ENCODE measurements around the gene TWSG1.

Gene TWSG1

GRCh38 chr18:9418047-9418690 is 83.6 kb downstream of the TWSG1 start:
- no peaks in the 10 kb centered on the region for H3K4me1 ChIP-seq (ENCODE audit: insufficient read depth, low read length, poor library complexity, severe bottlenecking)
- TF ChIP-seq CTCF (conservative IDR thresholded peaks at IDR 0.05; ENCODE audit: low read length) (no peak), EZH2phosphoT487 (IDR thresholded peaks at IDR 0.05; ENCODE audit: borderline replicate concordance) (no peak)
- no peaks in the 10 kb centered on the region for H3K9me2 ChIP-seq (replicated peaks; ENCODE audit: low read depth, low read length)
- no peaks in the 10 kb centered on the region for H3K27me3 ChIP-seq (ENCODE audit: insufficient read depth, low read length, poor library complexity, severe bottlenecking)
- H3K4me3 ChIP-seq (ENCODE audit: low read length, poor library complexity, severe bottlenecking), result no peak overlapping the region
- H4K20me1 ChIP-seq (ENCODE audit: insufficient read depth, low read length, poor library complexity, severe bottlenecking), result no peaks in the 10 kb centered on the region
- no peak overlapping the region for H2AFZ ChIP-seq (ENCODE audit: low read length)
- H3F3A ChIP-seq (ENCODE audit: low read depth), result no peaks in the 10 kb centered on the region
- H3K9ac ChIP-seq (ENCODE audit: low read depth, low read length, poor library complexity, severe bottlenecking), result no peak overlapping the region
- no peak overlapping the region for H3K4me2 ChIP-seq (ENCODE audit: low read depth, low read length, poor library complexity, severe bottlenecking)
- H3K79me2 ChIP-seq (ENCODE audit: insufficient read depth, low read length), result no peaks in the 10 kb centered on the region
- H3K36me3 ChIP-seq (ENCODE audit: insufficient read depth, low read length), result no peaks in the 10 kb centered on the region
- no peaks in the 10 kb centered on the region for H3K9me3 ChIP-seq (ENCODE audit: insufficient read depth, low read depth, low read length)

- no peak overlapping the region for H3K4me3 ChIP-seq (ENCODE audit: low read length, poor library complexity, severe bottlenecking)
- no peaks in the 10 kb centered on the region for H3K4me1 ChIP-seq (ENCODE audit: insufficient read depth, low read length, poor library complexity, severe bottlenecking)
- no peaks in the 10 kb centered on the region for H3K27me3 ChIP-seq (ENCODE audit: insufficient read depth, low read length, poor library complexity, severe bottlenecking)
- no peaks in the 10 kb centered on the region for H3K9me3 ChIP-seq (ENCODE audit: insufficient read depth, low read depth, low read length)
- no peak overlapping the region for H3K4me2 ChIP-seq (ENCODE audit: low read depth, low read length, poor library complexity, severe bottlenecking)
- no peaks in the 10 kb centered on the region for H3F3A ChIP-seq (ENCODE audit: low read depth)
- no peak overlapping the region for H3K9ac ChIP-seq (ENCODE audit: low read depth, low read length, poor library complexity, severe bottlenecking)
- no peaks in the 10 kb centered on the region for H3K9me2 ChIP-seq (replicated peaks; ENCODE audit: low read depth, low read length)
- no peaks in the 10 kb centered on the region for H3K36me3 ChIP-seq (ENCODE audit: insufficient read depth, low read length)
- no peaks in the 10 kb centered on the region for H3K79me2 ChIP-seq (ENCODE audit: insufficient read depth, low read length)
- TF ChIP-seq EZH2phosphoT487 (IDR thresholded peaks at IDR 0.05; ENCODE audit: borderline replicate concordance) (no peak), CTCF (conservative IDR thresholded peaks at IDR 0.05; ENCODE audit: low read length) (no peak)
- H4K20me1 ChIP-seq (ENCODE audit: insufficient read depth, low read length, poor library complexity, severe bottlenecking), result no peaks in the 10 kb centered on the region
- H2AFZ ChIP-seq (ENCODE audit: low read length), result no peak overlapping the region
These were observed 85.5 kb downstream of the TWSG1 start for GRCh38 chr18:9419956-9420631.

- Histone ChIP-seq H2AFZ (ENCODE audit: low read length) (no peak overlapping the region), H3K4me1 (ENCODE audit: insufficient read depth, low read length, poor library complexity, severe bottlenecking) (no peaks in the 10 kb centered on the region), H3K9ac (ENCODE audit: low read depth, low read length, poor library complexity, severe bottlenecking) (no peak overlapping the region), H3K9me2 (replicated peaks; ENCODE audit: low read depth, low read length) (no peaks in the 10 kb centered on the region), H3F3A (ENCODE audit: low read depth) (no peaks in the 10 kb centered on the region), H3K4me2 (ENCODE audit: low read depth, low read length, poor library complexity, severe bottlenecking) (no peak overlapping the region), H3K4me3 (ENCODE audit: low read length, poor library complexity, severe bottlenecking) (no peak overlapping the region), H3K9me3 (ENCODE audit: insufficient read depth, low read depth, low read length) (no peaks in the 10 kb centered on the region), H3K36me3 (ENCODE audit: insufficient read depth, low read length) (no peaks in the 10 kb centered on the region), H3K27me3 (ENCODE audit: insufficient read depth, low read length, poor library complexity, severe bottlenecking) (no peaks in the 10 kb centered on the region), H4K20me1 (ENCODE audit: insufficient read depth, low read length, poor library complexity, severe bottlenecking) (no peaks in the 10 kb centered on the region), H3K79me2 (ENCODE audit: insufficient read depth, low read length) (no peaks in the 10 kb centered on the region)
- TF ChIP-seq CTCF (conservative IDR thresholded peaks at IDR 0.05; ENCODE audit: low read length) (no peak), EZH2phosphoT487 (IDR thresholded peaks at IDR 0.05; ENCODE audit: borderline replicate concordance) (no peak)
These were observed 86.7 kb downstream of the TWSG1 start for GRCh38 chr18:9421096-9421900.
